ENCODE results near the gene FAM234B. TPM values are rescaled to one million over a fixed set of nuclear protein-coding genes. Genes with fewer than 3 reads are reported as not detected.

Gene FAM234B
- total RNA-seq, 2 experiments from 2014 or later, result 10.0 to 10.7 TPM

- POLR2A ChIA-PET, result no interaction called here
Observed at GRCh38 chr12:13105781-13106180, 61.6 kb downstream of the FAM234B start.

GRCh38 chr12:13106666-13107065 is 62.5 kb downstream of the FAM234B start:
- H3K27me3 Mint-ChIP-seq, result peaks cover 1% of the 10 kb centered on the region
- H3K4me1 Mint-ChIP-seq (ENCODE audit: low read depth), result peaks cover 14% of the 10 kb centered on the region
- CTCF ChIA-PET, result interaction anchor here (1.5 kb wide), 1 partner anchor 106 kb away, joined by 4 read pairs; no protein-coding TSS in a partner anchor
- DNase-seq, result no peak
- intact Hi-C loops (cut with micrococcal nuclease), result no loop called here
- no peak overlapping the region for H3K4me3 Mint-ChIP-seq
- H3K9me3 Mint-ChIP-seq, result no peaks in the 10 kb centered on the region
- POLR2A ChIA-PET, result no interaction called here
- TF ChIP-seq, protein P1, sequence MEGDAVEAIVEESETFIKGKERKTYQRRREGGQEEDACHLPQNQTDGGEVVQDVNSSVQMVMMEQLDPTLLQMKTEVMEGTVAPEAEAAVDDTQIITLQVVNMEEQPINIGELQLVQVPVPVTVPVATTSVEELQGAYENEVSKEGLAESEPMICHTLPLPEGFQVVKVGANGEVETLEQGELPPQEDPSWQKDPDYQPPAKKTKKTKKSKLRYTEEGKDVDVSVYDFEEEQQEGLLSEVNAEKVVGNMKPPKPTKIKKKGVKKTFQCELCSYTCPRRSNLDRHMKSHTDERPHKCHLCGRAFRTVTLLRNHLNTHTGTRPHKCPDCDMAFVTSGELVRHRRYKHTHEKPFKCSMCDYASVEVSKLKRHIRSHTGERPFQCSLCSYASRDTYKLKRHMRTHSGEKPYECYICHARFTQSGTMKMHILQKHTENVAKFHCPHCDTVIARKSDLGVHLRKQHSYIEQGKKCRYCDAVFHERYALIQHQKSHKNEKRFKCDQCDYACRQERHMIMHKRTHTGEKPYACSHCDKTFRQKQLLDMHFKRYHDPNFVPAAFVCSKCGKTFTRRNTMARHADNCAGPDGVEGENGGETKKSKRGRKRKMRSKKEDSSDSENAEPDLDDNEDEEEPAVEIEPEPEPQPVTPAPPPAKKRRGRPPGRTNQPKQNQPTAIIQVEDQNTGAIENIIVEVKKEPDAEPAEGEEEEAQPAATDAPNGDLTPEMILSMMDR (IDR thresholded peaks at IDR 0.05), result no peak
- ATAC-seq, result no peak
- H3K36me3 Mint-ChIP-seq (ENCODE audit: low read depth), result no peaks in the 10 kb centered on the region
- no peak overlapping the region for H3K27ac Mint-ChIP-seq

More at GRCh38 chr12:13105781-13106180, 61.6 kb downstream of the FAM234B start:
- Mint-ChIP-seq H3K9me3 (no peaks in the 10 kb centered on the region), H3K27me3 (peaks cover 1% of the 10 kb centered on the region), H3K4me3 (no peak overlapping the region), H3K27ac (no peak overlapping the region), H3K36me3 (ENCODE audit: low read depth) (no peaks in the 10 kb centered on the region), H3K4me1 (ENCODE audit: low read depth) (peaks cover 17% of the 10 kb centered on the region)
- TF ChIP-seq, protein P1 (IDR thresholded peaks at IDR 0.05), result no peak
- CTCF ChIA-PET, result interaction anchor here (1.0 to 1.5 kb wide), 2 partner anchors 55 to 107 kb away, joined by 3 to 4 read pairs; no protein-coding TSS in a partner anchor
- intact Hi-C loops (cut with micrococcal nuclease), result no loop called here
- no peak for ATAC-seq
- no peak for DNase-seq

- TF ChIP-seq, protein P1 (IDR thresholded peaks at IDR 0.05), result no peak
- POLR2A ChIA-PET, result no interaction called here
Observed at GRCh38 chr12:13112968-13113367, 68.8 kb downstream of the FAM234B start.

DNA sequence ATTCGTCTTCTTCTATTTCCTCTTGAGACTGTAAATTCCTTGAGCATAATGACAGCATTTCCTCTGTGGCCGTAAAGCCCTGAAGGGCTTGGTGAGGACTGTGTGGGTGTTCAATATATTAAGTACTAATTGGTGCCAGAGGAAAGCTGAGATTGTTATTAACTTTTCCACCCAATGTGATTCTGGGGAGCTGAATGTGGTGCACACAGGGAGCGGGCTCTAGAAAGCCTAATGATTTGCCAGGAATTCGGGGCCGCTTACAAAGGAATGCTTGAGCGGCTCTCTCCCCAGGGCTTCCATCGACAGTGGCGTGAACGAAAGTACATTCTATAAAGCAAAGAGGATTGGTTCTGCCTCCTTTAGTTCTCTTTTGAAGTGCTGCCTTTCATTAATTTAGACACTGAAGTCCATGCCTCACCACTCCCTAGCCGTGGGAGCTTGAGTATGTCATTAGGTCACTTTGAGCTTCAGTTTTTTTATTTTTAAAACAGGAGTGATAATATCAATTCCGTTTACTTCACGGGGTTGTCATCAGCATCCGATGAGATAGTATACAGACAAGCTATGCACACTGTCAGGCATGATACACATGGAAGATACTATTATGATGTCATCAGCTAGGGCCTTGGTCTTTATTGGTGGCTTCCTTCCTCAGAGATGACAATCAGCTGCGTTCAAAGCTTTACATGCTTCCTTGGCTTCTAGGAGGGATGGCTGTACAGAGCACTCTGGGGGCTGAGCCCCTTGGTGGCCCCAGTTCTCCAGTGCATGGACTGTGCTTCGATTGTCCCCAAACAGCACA is 70.3 kb downstream of the FAM234B start:
- ChIA-PET POLR2A (no interaction called here), CTCF (interaction anchor here (1.0 to 1.2 kb wide), 2 partner anchors 11 to 164 kb away, joined by 3 read pairs; partner anchors contain the start of gene GSG1)
- TF ChIP-seq, protein P1 (IDR thresholded peaks at IDR 0.05), result no peak
- ATAC-seq (no peak), DNase-seq (no peak)
- intact Hi-C loops (cut with micrococcal nuclease), result no loop called here
- Mint-ChIP-seq H3K4me3 (no peak overlapping the region), H3K9me3 (no peaks in the 10 kb centered on the region), H3K4me1 (ENCODE audit: low read depth) (no peaks in the 10 kb centered on the region), H3K27me3 (peaks cover 7% of the 10 kb centered on the region), H3K27ac (no peak overlapping the region), H3K36me3 (ENCODE audit: low read depth) (no peaks in the 10 kb centered on the region)

More at GRCh38 chr12:13112968-13113367, 68.8 kb downstream of the FAM234B start:
- Mint-ChIP-seq H3K4me3 (no peak overlapping the region), H3K4me1 (ENCODE audit: low read depth) (no peaks in the 10 kb centered on the region), H3K27me3 (peaks cover 7% of the 10 kb centered on the region), H3K36me3 (ENCODE audit: low read depth) (no peaks in the 10 kb centered on the region), H3K27ac (no peak overlapping the region), H3K9me3 (no peaks in the 10 kb centered on the region)
- intact Hi-C loops (cut with micrococcal nuclease), result no loop called here
- CTCF ChIA-PET, result no interaction called here
- DNase-seq (no peak), ATAC-seq (no peak)

GRCh38 chr12:13116259-13116658 is 72.1 kb downstream of the FAM234B start:
- ATAC-seq, result no peak
- no peaks in the 10 kb centered on the region for H3K36me3 Mint-ChIP-seq (ENCODE audit: low read depth)
- no peak for DNase-seq

More at GRCh38 chr12:13116259-13116658, 72.1 kb downstream of the FAM234B start:
- H3K9me3 Mint-ChIP-seq, result no peaks in the 10 kb centered on the region
- intact Hi-C loops (cut with micrococcal nuclease), result no loop called here
- POLR2A ChIA-PET, result no interaction called here
- H3K4me1 Mint-ChIP-seq (ENCODE audit: low read depth), result no peaks in the 10 kb centered on the region
- H3K27ac Mint-ChIP-seq, result no peak overlapping the region
- H3K27me3 Mint-ChIP-seq, result peaks cover 5% of the 10 kb centered on the region
- TF ChIP-seq, protein P1 (IDR thresholded peaks at IDR 0.05), result no peak
- CTCF ChIA-PET, result interaction anchor here (0.5 to 2.1 kb wide), 2 partner anchors 17 to 96 kb away, joined by 3 to 8 read pairs; no protein-coding TSS in a partner anchor
- H3K4me3 Mint-ChIP-seq, result no peak overlapping the region

Measured in activated CD8-positive, alpha-beta T cell treated with anti-CD3 and anti-CD28 coated beads for 36 hours (primary cell).